T-helper 17 cell (primary cell): Measurements from ENCODE around the gene COL5A2. TPM values are rescaled to one million over a fixed set of nuclear protein-coding genes. Genes with fewer than 3 reads are reported as not detected.

Experiments
- ATAC-seq: fragments of 150-1000 bp; cut with Tn5 transposase; 2 replicates; pipeline ENCODE4 v1.10.0; 2021; ENCODE audit warnings: mild to moderate bottlenecking, moderate library complexity
- DNase-seq, 3 donors: peaks; one replicate each; pipeline versions ENCODE4 v3.0.0 to v3.0.0-alpha.2; 2020 to 2021
- H3K9me3 ChIP-seq: one replicate; pipeline ENCODE4 v1.7.0; 2013; ENCODE audit warnings: low read length, mild to moderate bottlenecking; ENCODE audit not compliant: control insufficient read depth, poor library complexity, severe bottlenecking
- H3K27ac Mint-ChIP-seq: one replicate; pipeline ENCODE4 v1.8.0; 2022; ENCODE audit warnings: mild to moderate bottlenecking, moderate library complexity, mixed read lengths
- H3K27me3 Mint-ChIP-seq: one replicate; pipeline ENCODE4 v1.8.0; 2022; ENCODE audit warnings: mixed read lengths
- H3K36me3 Mint-ChIP-seq: one replicate; pipeline ENCODE4 v1.8.0; 2022; ENCODE audit warnings: low read depth, mixed read lengths
- H3K4me1 Mint-ChIP-seq: one replicate; pipeline ENCODE4 v1.8.0; 2022; ENCODE audit warnings: mild to moderate bottlenecking, mixed read lengths
- H3K4me3 Mint-ChIP-seq: one replicate; pipeline ENCODE4 v1.8.0; 2022; ENCODE audit warnings: mild to moderate bottlenecking, moderate library complexity, mixed read lengths
- total RNA-seq, 4 donors: library from RNA in 2 of 4; stranded (reverse) in 2 of 4; gene quantifications; one replicate each; pipeline ENCODE4 v1.2.3 and lab custom pipeline; 2022 to 2026

The COL5A2 gene
- total RNA-seq, 2 donors from 2014 or later: 0.18 to 0.37 TPM

DNA sequence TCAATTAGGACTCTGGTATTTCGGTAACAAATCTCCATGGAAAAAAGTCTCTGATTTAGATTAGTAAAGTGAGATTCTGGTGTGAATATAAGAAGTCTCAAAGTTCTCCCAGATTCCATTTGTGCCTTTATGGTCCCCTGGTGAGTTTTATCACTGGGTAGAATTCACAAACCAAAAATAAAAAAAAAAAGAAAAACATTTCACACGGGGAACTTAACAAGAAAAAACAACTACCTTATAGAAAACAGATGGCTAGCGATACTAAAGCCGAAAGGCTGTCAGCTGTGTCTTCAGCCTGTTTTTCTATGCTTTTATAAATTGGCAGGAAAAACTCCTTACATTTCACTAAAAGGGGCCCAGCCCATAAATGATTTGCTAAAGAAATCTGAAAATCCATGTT lies 50.6 kb downstream of the COL5A2 start:
- no peaks in the 10 kb centered on the region for H3K9me3 ChIP-seq
- H3K27me3 Mint-ChIP-seq: peaks cover 6% of the 10 kb centered on the region
- no peaks in the 10 kb centered on the region for H3K4me1 Mint-ChIP-seq
- no peak overlapping the region for H3K27ac Mint-ChIP-seq
- H3K36me3 Mint-ChIP-seq: no peaks in the 10 kb centered on the region
- ATAC-seq (no peak), DNase-seq (no peak)
- H3K4me3 Mint-ChIP-seq: no peak overlapping the region

DNA sequence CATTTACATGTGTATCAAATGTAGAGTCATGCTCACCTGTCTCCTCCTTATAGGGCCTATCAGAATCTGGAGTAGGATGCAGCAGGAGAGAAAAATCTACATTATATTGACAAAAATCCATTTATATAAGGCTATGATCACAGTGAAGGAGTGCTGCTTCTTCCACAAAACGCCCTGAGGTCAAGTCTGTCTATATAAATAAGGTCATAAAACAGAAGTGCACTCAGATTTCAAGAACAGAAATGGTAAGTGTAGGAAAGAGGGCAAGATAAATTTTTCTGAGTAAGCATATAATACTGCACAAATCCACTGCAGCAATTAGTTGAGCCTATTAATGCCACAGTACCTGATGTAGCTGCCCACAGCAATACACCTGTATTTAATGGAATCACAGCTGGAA lies 51.8 kb downstream of the COL5A2 start:
- DNase-seq (no peak), ATAC-seq (no peak)
- Mint-ChIP-seq H3K27ac (no peak overlapping the region), H3K27me3 (no peaks in the 10 kb centered on the region), H3K4me1 (no peaks in the 10 kb centered on the region), H3K4me3 (no peak overlapping the region), H3K36me3 (no peaks in the 10 kb centered on the region)
- no peaks in the 10 kb centered on the region for H3K9me3 ChIP-seq

DNA sequence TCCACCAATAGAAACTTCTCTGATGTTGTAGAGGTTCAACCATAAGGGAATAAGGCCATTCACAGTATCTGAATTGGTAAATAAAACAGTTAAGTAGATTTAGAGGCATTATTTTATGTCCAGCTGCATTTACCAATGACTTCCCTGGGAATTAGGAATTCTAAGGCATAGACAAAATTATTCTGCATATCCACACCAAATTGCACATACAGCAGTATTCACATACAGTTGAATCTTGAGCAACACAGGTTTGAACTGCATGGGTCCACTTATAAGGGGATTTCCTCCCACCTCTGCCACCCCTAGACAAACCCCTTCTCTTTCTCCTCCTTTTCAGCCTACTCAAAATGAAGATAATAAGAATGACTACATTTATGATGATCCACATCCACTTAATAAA lies 54.4 kb downstream of the COL5A2 start:
- no peak for DNase-seq
- Mint-ChIP-seq H3K27me3 (no peaks in the 10 kb centered on the region), H3K4me3 (no peak overlapping the region), H3K36me3 (no peaks in the 10 kb centered on the region), H3K27ac (no peak overlapping the region), H3K4me1 (peaks cover 2% of the 10 kb centered on the region)
- H3K9me3 ChIP-seq: no peaks in the 10 kb centered on the region
- ATAC-seq: no peak

DNA sequence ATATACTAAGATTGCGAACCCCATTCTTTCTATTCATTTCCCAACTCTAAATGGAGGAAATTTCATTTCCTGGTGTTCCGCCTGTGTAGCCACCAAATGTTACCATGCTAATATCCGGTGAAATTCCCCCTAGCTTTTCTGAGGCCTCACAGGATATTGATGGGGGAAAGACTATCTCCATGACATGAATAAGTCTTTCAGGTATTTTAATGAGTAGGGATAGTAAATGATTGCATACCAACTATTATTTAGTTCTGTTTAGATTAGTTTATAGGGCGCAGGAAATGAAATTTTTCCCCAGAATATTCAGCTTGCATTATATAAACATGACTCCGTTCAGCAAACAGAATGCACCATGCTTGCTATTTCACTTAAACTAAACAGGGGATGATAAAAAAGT lies 55.4 kb downstream of the COL5A2 start:
- no peak overlapping the region for H3K27ac Mint-ChIP-seq
- H3K9me3 ChIP-seq: no peaks in the 10 kb centered on the region
- peaks cover 2% of the 10 kb centered on the region for H3K4me1 Mint-ChIP-seq
- H3K36me3 Mint-ChIP-seq: no peaks in the 10 kb centered on the region
- no peak for DNase-seq
- no peak overlapping the region for H3K4me3 Mint-ChIP-seq
- H3K27me3 Mint-ChIP-seq: no peaks in the 10 kb centered on the region
- no peak for ATAC-seq

DNA sequence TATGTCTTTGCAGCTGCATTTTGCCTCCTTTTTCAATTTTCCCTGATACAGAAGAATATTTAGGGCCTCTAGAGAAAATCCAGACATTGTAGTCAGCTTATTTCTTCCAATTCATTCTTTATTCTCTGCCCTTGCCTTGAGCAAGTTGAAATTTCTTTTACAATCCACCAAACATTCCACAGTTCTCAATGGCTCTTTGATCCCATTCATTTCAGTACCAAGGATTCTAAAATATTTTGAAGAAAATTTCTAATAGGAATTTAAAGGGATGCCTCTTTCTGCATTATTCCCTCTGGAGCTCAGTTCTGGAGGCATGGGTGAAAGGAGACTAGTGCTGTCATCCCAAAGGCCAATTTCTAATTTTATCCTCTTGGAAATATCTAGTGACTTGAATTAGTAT lies 61.2 kb downstream of the COL5A2 start:
- ATAC-seq (no peak), DNase-seq (no peak)
- no peak overlapping the region for H3K4me3 Mint-ChIP-seq
- H3K27me3 Mint-ChIP-seq: peaks cover 13% of the 10 kb centered on the region
- no peaks in the 10 kb centered on the region for H3K9me3 ChIP-seq
- H3K27ac Mint-ChIP-seq: no peak overlapping the region
- peaks cover 2% of the 10 kb centered on the region for H3K4me1 Mint-ChIP-seq
- H3K36me3 Mint-ChIP-seq: no peaks in the 10 kb centered on the region

DNA sequence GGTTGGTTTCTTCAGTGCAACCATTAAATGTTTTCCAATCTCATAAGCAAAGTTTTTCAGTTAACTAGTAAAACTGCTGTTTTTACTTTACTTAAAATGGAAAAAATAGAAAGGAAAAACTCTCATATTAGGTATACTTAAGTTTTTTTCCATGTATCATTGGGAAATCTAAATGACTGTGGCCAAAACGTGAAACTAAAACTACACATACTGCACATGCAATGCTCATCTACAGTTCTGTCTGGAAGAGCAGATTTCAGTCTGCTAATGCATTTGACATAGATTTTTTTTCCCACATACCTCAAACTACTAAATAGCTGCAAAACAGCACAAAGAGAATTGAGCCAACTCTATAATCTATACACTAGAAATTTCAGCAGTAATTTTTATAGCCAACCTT lies 62.6 kb downstream of the COL5A2 start:
- Mint-ChIP-seq H3K4me1 (no peaks in the 10 kb centered on the region), H3K27me3 (peaks cover 13% of the 10 kb centered on the region), H3K36me3 (no peaks in the 10 kb centered on the region), H3K4me3 (no peak overlapping the region), H3K27ac (no peak overlapping the region)
- no peaks in the 10 kb centered on the region for H3K9me3 ChIP-seq
- DNase-seq (no peak), ATAC-seq (no peak)

DNA sequence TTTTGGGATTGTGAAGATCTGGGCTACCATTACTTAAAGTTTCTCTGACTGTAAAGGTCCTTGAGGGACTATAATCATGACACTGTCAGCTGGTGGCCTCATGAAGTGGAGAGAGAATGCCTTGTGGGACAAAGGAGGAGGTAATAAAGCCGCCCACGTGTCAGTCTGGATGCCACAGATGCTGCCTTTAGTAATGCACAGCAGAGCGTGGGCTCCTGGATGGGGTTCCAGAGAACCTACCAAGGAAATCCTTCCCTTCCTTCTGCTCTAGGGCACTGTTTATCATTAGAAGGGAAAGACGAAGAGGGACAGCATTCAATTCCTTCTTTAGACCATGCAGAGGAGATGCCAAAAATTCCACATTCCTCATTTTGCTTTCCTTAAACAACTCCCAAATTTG lies 63.5 kb downstream of the COL5A2 start:
- Mint-ChIP-seq H3K27ac (no peak overlapping the region), H3K4me1 (peaks cover 3% of the 10 kb centered on the region), H3K36me3 (peaks cover 2% of the 10 kb centered on the region), H3K27me3 (peaks cover 13% of the 10 kb centered on the region), H3K4me3 (no peak overlapping the region)
- DNase-seq (no peak), ATAC-seq (no peak)
- H3K9me3 ChIP-seq: no peaks in the 10 kb centered on the region

DNA sequence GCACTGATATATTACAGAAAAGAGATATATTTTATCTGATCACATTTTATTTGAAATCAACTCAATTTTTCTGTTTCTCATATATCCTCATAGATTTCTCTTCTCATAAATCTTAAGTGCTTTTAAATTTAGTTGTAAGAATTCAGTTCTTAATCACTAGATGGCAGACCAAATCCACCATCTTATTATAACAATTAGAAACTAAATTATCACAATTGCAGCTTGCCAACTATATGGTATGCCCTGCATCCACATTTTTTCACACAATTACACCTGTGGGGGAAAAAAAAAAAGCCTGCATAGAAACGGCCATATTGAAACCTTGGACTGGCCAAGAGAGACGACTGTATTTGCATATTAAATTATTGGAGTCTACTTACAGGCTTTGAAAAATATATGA lies 64.4 kb downstream of the COL5A2 start:
- peaks cover 13% of the 10 kb centered on the region for H3K27me3 Mint-ChIP-seq
- ATAC-seq: no peak
- no peaks in the 10 kb centered on the region for H3K9me3 ChIP-seq
- H3K4me1 Mint-ChIP-seq: peaks cover 3% of the 10 kb centered on the region
- H3K36me3 Mint-ChIP-seq: peaks cover 2% of the 10 kb centered on the region
- no peak overlapping the region for H3K4me3 Mint-ChIP-seq
- no peak overlapping the region for H3K27ac Mint-ChIP-seq
- DNase-seq: no peak

DNA sequence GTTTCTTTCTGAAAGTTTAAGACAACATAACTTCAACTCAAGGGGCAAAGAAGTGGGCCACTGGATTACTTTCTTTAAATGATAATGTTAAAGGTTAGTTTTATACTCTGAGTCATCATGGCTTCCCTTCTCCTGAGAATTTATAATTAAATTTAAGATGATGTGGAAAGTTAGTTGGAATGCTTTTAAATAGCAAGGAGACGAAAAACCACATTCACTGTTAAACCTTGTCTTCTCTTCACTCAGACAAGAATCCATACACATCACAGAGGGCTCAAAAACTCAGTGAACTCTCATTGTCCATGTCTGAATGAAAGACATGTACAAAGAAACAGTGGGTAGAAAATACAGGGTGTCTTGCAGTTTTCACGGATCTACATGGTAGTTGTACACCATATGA lies 65.6 kb downstream of the COL5A2 start:
- peaks cover 12% of the 10 kb centered on the region for H3K27me3 Mint-ChIP-seq
- H3K4me3 Mint-ChIP-seq: no peak overlapping the region
- peaks cover 2% of the 10 kb centered on the region for H3K36me3 Mint-ChIP-seq
- H3K27ac Mint-ChIP-seq: no peak overlapping the region
- no peaks in the 10 kb centered on the region for H3K9me3 ChIP-seq
- ATAC-seq: no peak
- H3K4me1 Mint-ChIP-seq: peaks cover 3% of the 10 kb centered on the region
- no peak for DNase-seq

DNA sequence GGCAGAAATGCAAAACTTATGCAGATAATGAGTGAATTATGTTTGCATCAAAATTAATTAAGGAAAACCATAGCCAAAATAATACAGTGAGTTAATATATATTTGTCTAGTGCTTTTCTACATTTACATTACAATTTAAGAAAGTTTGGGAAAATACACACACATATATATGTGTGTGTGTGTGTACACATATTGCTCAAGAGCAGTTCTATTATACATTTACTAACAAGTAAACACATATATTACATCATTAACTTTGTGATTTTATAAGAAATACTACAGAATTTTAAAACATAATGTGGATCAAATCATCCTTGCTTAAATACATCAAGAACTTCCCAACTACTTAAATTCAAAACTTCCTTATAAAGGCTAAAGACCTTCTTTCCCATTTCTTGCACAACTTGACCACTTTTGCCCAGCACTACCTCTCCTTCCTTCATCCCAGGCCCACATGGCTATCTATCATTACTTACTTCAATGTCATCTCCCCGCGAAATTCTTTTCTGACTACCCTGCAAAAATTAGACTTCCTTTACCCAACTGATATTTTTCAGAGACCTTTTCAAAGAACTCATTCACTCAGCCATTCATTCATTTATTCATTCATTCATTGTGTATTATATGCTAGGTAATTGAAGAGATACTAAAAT lies 68.4 kb downstream of the COL5A2 start:
- no peak for ATAC-seq
- Mint-ChIP-seq H3K4me1 (peaks cover 5% of the 10 kb centered on the region), H3K27ac (no peak overlapping the region), H3K4me3 (no peak overlapping the region), H3K27me3 (peaks cover 7% of the 10 kb centered on the region), H3K36me3 (peaks cover 2% of the 10 kb centered on the region)
- no peaks in the 10 kb centered on the region for H3K9me3 ChIP-seq
- DNase-seq: no peak

DNA sequence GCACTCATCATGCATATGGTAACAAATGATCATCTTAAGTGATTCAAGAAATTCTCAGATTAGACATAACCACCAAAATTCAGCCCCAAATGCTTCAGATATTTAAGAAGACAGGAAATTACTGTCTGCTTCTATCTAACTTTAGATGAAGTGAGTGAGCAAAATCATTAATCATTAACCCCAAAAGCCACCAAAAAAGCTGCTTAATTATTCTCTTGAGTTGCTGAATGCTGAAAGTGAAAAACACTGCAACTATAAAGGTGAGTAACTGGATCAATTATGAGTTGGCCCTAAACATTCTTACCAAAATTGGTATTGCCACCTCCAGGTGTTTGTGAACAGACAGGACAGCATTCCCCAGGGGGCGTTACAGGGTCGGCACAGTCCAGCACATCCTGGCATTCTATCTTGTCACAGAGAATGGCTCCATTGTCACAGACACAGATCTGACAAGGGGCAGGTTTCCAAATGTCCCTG lies 69.6 kb downstream of the COL5A2 start:
- Mint-ChIP-seq H3K27me3 (no peaks in the 10 kb centered on the region), H3K4me1 (peaks cover 5% of the 10 kb centered on the region), H3K36me3 (peaks cover 2% of the 10 kb centered on the region), H3K27ac (no peak overlapping the region), H3K4me3 (no peak overlapping the region)
- H3K9me3 ChIP-seq: no peaks in the 10 kb centered on the region
- ATAC-seq (no peak), DNase-seq (no peak)

DNA sequence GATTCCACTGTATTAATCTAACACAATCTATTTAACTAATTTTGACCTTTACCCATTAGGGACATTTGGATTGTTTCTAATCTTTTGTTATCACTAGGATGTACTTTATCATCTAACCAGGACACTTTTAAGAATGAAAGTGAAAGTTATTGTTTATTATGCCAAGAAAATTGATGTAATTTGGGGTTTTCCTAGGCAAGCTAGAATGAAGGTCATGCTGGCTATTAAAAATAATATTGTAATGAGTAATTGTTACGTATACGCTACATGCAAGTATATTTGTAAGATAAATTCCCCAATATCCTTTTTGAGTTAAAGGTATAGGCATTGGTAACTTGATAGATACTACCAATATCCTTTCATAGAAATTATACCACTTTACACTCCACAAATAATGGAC lies 74.6 kb downstream of the COL5A2 start:
- H3K9me3 ChIP-seq: no peaks in the 10 kb centered on the region
- DNase-seq (no peak), ATAC-seq (peak; percentile 27)
- no peak overlapping the region for H3K4me3 Mint-ChIP-seq
- H3K27me3 Mint-ChIP-seq: no peaks in the 10 kb centered on the region
- peaks cover 5% of the 10 kb centered on the region for H3K4me1 Mint-ChIP-seq
- no peak overlapping the region for H3K27ac Mint-ChIP-seq
- H3K36me3 Mint-ChIP-seq: no peaks in the 10 kb centered on the region

DNA sequence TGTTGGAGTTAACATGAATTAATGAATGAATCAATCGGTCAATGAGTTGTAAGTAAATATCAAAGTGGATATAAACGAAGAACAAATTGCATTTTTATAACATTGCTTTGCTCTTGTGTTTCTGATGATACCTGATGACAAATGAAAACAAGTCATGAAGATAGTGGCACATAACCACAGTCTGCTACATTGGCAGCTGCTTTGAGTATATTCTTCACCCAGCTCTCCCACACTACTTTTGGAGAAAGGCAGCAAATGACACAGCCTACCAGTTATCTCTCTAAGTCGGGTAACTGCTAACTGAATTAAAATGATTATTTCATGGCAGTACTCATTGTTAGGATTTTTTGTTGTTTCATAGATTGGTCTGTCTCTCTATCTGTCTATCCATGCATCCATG lies 76.8 kb downstream of the COL5A2 start:
- no peaks in the 10 kb centered on the region for H3K9me3 ChIP-seq
- H3K27me3 Mint-ChIP-seq: no peaks in the 10 kb centered on the region
- ATAC-seq: no peak
- H3K4me1 Mint-ChIP-seq: peaks cover 5% of the 10 kb centered on the region
- no peaks in the 10 kb centered on the region for H3K36me3 Mint-ChIP-seq
- DNase-seq: no peak
- no peak overlapping the region for H3K4me3 Mint-ChIP-seq
- H3K27ac Mint-ChIP-seq: no peak overlapping the region

DNA sequence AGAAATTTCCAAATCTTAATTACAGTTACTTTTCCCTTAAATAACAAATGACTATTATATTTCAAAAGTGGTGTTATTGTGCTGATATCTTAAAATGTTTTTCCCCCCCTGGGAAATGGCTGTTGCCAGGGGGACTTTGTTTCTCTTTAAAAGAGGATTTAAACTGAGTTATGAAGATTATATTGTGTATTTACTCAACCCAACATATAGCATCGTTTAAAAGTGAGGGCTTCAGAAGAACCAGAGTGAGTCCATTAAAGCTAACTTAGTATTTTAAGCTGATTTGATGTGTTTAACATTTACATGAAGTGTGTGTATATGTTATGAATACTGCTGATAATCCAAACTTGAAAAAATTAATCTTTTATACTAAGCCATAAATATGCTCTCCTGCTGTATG lies 81.6 kb downstream of the COL5A2 start:
- Mint-ChIP-seq H3K36me3 (no peaks in the 10 kb centered on the region), H3K27me3 (peaks cover 6% of the 10 kb centered on the region), H3K4me1 (peaks cover 2% of the 10 kb centered on the region), H3K4me3 (no peak overlapping the region), H3K27ac (no peak overlapping the region)
- no peaks in the 10 kb centered on the region for H3K9me3 ChIP-seq
- ATAC-seq (no peak), DNase-seq (no peak)
